ENCODE data around the gene CBX6. TPM values are rescaled to one million over a fixed set of nuclear protein-coding genes. Genes with fewer than 3 reads are reported as not detected.

Gene CBX6
- total RNA-seq, 1 experiment from 2014 or later: 98.4 TPM

- no TSS peak for BruUV-seq (replicated peaks)
- CTCF ChIA-PET: interaction anchor here (0.5 kb wide), 1 partner anchor 121 kb away, joined by 5 read pairs; no protein-coding TSS in a partner anchor
- Histone ChIP-seq H3K9me3 (ENCODE audit: control insufficient read depth, insufficient read depth, low read depth, low read length) (no peaks in the 10 kb centered on the region), H3K4me1 (ENCODE audit: control insufficient read depth, insufficient read depth, low read length) (no peaks in the 10 kb centered on the region), H3K36me3 (ENCODE audit: control insufficient read depth, insufficient read depth, low read length) (no peaks in the 10 kb centered on the region), H3K27ac (ENCODE audit: low read length) (no peak overlapping the region), H3K27me3 (ENCODE audit: control insufficient read depth, insufficient read depth, low read length) (no peaks in the 10 kb centered on the region), H3K4me3 (ENCODE audit: low read depth in 2 of 2, low read length in 2 of 2) (no peak overlapping the region)
- in situ Hi-C loops (cut with HindIII; ENCODE audit: low pct_unique_long_range_greater_than_20kb, low sequenced_read_pairs) (no loop called here), intact Hi-C loops (cut with micrococcal nuclease; ENCODE audit: unreplicated experiment) (no loop called here)
- DNase-seq (ENCODE audit: low read depth, low spot score) (no peak), ATAC-seq (no peak)
- no peak for TF ChIP-seq TCF7L2 (IDR thresholded peaks at IDR 0.05; ENCODE audit: low read depth, low read length)
- no peak for TF ChIP-seq CTCF (IDR thresholded peaks at IDR 0.05)
- TF ChIP-seq SIN3A (IDR thresholded peaks at IDR 0.05; ENCODE audit: borderline replicate concordance, insufficient read depth, low read depth, low read length): no peak
- TF ChIP-seq POLR2AphosphoS5 (IDR thresholded peaks at IDR 0.05; ENCODE audit: low read depth, low read length): no peak
- TF ChIP-seq REST (IDR thresholded peaks at IDR 0.05; ENCODE audit: insufficient read depth in 1 of 2, low read depth in 2 of 2, low read length in 1 of 2): no peak
- POLR2A ChIA-PET: no interaction called here
Observed at GRCh38 chr22:38881997-38882879, 10.2 kb upstream of the CBX6 start.

- no TSS peak for BruUV-seq (replicated peaks)
- POLR2A ChIA-PET: no interaction called here
Observed at GRCh38 chr22:38881464-38881871, 9.5 kb upstream of the CBX6 start.

More at GRCh38 chr22:38881464-38881871, 9.5 kb upstream of the CBX6 start:
- no peak for DNase-seq (ENCODE audit: low read depth, low spot score)
- Histone ChIP-seq H3K4me1 (ENCODE audit: control insufficient read depth, insufficient read depth, low read length) (no peaks in the 10 kb centered on the region), H3K36me3 (ENCODE audit: control insufficient read depth, insufficient read depth, low read length) (no peaks in the 10 kb centered on the region), H3K27ac (ENCODE audit: low read length) (no peak overlapping the region), H3K27me3 (ENCODE audit: control insufficient read depth, insufficient read depth, low read length) (no peaks in the 10 kb centered on the region), H3K9me3 (ENCODE audit: control insufficient read depth, insufficient read depth, low read depth, low read length) (no peaks in the 10 kb centered on the region), H3K4me3 (ENCODE audit: low read depth in 2 of 2, low read length in 2 of 2) (no peak overlapping the region)
- CTCF ChIA-PET: interaction anchor here (0.5 kb wide), 1 partner anchor 122 kb away, joined by 5 read pairs; no protein-coding TSS in a partner anchor
- in situ Hi-C loops (cut with HindIII; ENCODE audit: low pct_unique_long_range_greater_than_20kb, low sequenced_read_pairs) (no loop called here), intact Hi-C loops (cut with micrococcal nuclease; ENCODE audit: unreplicated experiment) (no loop called here)
- TF ChIP-seq POLR2AphosphoS5 (IDR thresholded peaks at IDR 0.05; ENCODE audit: low read depth, low read length) (no peak), TCF7L2 (IDR thresholded peaks at IDR 0.05; ENCODE audit: low read depth, low read length) (no peak), SIN3A (IDR thresholded peaks at IDR 0.05; ENCODE audit: borderline replicate concordance, insufficient read depth, low read depth, low read length) (no peak), CTCF (IDR thresholded peaks at IDR 0.05) (no peak), REST (IDR thresholded peaks at IDR 0.05; ENCODE audit: insufficient read depth in 1 of 2, low read depth in 2 of 2, low read length in 1 of 2) (no peak)
- no peak for ATAC-seq
